Activated CD4-positive, alpha-beta T cell treated with anti-CD3 and anti-CD28 coated beads, Interleukin-2, amount 50 U/mL, for 1 hour (primary cell): ENCODE measurements around the gene CREB3L1.

Source experiments
- DNase-seq: peaks from one replicate; pipeline ENCODE4 v3.0.0-alpha.2; 2020

CREB3L1 gene

GRCh38 chr11:46367916-46368267 is 90.4 kb downstream of the CREB3L1 start:
- DNase-seq, result no peak

GRCh38 chr11:46369458-46370152 is 92.1 kb downstream of the CREB3L1 start:
- DNase-seq, result peak; percentile 52

- DNase-seq, result no peak
Observed at GRCh38 chr11:46370253-46370652, 92.8 kb downstream of the CREB3L1 start.
